Left kidney (tissue), 2 donors: ENCODE results near the gene CPNE5. TPM values are rescaled to one million over a fixed set of nuclear protein-coding genes. Genes with fewer than 3 reads are reported as not detected.

Source experiments
- DNase-seq: peaks from one replicate; pipeline ENCODE4 v3.0.0-alpha.2; 2013
- polyA plus RNA-seq: library from polyadenylated mRNA; unstranded; fragments of 120-200 nt; gene quantifications from one replicate; pipeline ENCODE4 v1.2.1, GENCODE V29; 2013; ENCODE audit not compliant: insufficient read length

Gene CPNE5
- polyA plus RNA-seq, 1 donor, result 13.2 TPM

DNA sequence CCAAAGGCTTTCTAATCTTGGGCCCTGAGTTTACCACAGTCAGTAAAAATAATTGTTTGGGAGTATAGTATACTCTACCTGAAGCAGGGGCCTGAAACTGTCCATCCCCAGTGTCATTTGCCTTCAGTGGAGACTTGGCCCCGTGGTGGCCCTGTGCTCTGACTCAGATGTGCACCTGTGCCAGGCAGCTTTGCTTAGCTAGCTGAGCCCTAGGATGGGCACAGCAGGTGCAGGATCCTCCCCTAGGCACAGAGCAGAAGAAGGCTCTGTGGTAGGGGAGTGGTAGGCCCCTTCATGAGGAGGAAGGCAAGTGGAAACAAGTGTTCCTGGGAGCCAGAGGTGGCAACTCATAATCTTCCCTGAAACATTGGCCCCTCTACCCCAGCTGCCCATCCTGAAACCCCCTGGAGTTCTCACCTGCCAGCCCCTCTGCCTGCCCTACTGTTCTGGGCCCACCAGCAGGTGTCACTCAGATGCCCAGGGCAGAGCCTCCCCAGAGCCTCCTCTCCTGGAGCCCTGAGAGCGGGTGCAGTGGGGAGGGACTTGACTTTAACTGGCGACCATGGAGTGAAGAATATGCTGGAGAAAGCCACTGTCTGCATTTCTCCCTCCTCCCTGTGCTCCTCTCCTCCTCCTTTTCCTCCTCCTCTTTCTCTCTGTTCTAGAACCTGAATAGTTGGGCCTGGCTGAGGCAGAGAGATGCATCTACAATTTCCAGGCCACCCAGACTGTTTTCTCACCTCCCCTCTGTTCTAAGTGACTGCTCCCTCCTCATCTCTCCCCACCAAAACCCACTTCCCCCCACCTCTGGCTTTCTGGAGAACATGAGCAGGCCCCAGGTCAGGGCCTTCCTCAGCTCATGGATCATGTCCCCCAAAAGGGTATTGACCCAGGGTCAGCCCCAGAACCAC is 2.9 kb downstream of the CPNE5 start:
- no peak for DNase-seq

DNA sequence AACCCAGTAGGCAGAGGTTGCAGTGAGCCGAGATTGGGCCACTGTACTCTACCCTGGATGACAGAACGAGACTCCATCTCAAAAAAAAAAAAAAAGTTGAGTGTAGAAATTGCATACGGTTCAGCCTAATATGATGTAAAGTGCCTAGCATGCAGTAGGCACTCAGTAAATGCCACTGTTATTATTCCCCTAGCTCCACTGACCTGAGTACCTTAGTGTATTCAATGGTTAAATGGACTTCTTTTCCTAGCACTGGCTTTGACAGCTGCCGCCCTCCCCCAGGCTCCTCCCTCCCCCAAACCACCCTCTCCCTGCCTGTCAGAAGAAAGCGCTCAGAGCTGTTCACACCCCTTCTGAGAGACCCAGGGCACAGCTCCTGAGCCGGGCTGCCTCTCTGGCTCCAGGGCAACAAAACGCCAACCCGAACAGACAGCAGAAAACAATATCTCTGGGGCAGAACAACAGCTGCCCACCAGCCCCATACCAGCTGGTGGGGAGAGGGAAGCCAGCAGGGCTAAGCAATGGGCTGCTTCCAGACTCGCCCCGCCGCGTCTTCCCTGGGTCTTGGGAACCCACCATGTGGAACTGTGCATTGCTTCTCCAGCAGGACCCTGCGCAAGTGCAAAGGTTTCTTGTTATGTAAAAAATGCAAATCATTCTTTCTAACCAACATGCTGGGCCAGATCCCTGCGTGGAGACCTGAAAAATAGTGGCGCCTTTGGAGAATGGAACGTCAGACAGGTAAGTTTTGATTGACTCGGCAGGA is 4.5 kb downstream of the CPNE5 start:
- no peak for DNase-seq

DNA sequence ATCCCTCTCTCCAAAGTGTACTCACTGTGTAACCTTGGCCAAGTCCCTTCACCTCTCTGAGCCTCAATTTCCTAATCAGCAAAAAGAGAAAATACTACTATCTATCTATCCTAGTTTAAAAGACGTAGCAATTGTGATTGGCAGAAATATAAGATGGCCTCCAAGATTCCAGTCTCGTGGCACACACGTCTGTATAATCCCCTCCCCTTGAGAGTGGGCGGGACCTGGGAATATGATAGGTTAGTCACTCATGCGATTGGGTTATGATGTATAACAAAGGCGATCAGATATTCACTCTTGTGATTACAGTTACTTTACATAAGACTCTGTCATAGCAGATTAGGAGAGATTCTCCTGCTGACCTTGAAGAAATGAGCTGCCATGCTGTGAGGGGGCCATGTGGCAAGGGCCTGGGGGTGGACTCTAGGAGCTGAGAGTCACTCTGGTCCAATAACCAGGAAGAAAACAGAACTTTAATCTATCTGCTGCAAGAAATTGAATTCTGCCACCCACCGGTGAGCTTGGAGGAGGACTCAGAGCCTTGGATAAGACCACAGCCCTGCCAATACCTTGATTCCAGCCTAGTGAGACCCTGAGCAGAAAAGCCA is 6.0 kb downstream of the CPNE5 start:
- no peak for DNase-seq

DNA sequence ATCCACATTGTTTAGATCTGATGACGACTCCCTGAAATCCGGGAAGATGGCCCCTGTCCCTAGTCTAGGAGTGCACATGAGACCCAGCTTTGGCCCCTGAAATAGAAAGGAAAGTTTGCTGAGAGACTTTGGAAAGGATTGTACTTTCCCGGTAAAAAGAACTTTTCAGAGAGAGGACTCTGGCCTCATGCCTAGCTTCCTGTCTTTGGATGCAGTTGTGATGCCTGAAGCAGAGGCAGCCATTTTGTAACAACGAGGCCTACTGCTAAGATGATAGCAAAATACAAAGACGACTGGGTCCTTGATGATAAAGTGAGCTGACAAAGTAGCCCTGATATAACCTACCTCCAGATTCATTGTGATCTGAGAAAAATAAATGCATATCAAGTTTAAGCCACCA is 6.9 kb downstream of the CPNE5 start:
- no peak for DNase-seq

DNA sequence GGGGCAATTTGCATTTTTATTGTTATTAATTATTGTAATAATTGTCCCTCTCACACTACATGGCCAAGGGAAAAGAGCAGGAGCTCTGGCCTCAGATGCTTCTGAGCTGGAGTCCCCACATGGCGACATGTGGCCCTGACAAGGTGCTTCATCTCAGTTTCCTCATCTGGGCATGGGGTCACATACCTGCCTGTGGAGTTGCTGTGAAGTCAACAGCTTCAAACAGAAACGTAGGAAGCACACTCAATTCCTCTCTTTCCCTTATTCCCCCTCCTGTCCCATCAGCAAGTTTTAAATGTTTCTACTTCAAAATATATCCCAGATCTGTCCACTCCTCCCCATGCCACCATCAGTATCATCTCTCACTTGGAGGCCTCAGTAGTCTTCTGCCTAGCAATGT is 8.7 kb downstream of the CPNE5 start:
- DNase-seq, result no peak

DNA sequence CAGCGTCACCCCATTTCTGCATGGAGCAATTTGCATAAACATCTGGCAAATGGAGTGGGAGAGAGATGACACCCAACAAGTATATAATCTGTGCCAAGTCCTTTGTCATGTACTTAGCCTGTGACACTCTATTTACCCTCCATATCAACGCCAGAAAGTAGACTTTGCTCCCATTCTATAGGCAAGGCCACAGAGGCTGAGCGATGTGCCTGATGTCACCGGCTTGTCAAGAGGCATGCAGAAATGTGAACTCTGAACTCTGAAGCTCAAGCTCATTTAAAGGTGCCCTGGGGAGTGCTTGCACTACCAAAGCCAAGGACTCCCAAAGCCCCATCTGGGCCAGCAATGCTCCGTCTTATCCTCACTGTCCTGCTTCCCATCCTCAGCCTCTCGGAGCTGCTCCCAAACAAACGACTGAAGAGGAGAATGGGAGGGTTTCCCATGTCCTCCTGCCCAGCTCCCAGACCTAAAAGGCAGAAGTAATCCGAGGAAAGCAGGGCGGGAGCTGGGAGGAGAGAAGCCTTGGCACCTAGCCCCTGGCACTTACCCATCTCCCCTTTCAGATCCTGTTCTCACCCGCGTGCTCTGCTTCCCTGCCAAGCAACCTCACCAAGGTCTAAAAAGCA is 9.2 kb downstream of the CPNE5 start:
- DNase-seq, result no peak

DNA sequence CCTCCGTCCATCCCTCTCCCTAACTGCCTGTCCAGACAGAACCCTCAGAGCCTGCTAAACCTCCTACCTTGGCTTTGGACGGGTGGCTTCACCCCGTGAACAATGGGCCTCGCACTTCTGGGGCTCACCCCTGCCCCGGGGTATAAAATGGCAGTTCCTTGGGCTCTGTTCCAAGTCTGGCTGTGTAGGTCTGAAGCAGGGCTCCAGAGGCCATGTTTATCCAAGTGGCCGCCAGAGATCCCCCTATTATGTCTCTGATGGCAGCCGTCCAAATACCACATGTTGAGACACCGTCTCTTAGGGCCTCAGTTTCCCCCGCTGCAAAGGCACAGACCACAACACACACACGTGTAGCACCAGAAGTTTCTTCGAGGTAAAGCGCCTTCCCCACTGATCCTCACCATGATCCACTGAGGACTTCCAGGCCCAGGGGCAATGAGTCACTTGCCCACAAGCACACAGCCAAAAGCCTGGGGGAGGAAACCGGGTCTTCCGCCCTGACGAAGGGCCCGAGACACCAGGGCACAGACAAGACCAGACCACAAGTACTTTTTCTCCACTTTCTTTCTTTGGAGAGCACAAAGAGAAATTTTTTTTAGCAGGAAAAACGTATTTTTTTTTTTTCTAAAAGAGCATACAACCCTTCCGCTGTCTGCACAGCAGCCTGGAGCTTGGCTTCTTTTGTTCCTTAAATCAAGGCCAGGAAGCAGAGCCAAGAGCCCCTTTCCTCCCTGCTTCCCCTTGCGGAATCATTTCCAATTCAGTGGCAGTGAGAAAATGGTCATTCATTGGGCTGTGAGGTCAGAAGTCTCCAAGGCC is 11.8 kb downstream of the CPNE5 start:
- no peak for DNase-seq

DNA sequence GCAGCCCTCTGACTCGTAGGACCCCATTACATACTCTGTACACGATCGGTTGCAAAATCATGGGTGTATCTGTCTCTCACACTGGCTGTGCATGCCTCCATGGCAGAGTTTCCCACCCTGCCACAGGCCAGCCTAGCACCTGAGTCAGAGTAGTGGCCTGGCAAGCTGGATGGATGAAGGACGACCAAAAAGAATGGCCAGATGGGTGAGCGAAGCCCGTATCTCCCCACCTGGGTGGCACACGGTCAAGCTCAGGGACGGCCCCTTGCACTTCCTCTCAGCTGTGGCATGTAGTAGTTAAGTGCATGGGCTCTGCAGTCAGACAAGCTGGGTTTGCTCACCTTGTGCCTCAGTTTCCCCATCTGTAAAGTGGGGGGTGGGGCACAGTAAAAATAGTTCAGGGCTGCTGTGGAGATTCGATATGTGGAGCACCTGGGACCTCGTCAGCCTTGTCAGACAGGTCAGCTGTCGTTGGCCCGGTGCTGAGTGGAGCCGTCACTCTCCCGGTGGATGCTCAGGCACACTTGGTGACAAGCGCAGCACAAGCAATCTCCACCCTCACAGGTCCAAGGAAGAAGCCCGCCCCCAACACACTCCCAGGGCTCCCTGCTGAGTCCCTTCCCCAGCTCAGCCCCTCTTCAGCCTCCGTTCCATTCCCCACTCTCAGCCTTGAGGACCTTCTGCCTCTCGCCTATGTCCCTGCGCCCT is 12.6 kb downstream of the CPNE5 start:
- DNase-seq, result no peak

DNA sequence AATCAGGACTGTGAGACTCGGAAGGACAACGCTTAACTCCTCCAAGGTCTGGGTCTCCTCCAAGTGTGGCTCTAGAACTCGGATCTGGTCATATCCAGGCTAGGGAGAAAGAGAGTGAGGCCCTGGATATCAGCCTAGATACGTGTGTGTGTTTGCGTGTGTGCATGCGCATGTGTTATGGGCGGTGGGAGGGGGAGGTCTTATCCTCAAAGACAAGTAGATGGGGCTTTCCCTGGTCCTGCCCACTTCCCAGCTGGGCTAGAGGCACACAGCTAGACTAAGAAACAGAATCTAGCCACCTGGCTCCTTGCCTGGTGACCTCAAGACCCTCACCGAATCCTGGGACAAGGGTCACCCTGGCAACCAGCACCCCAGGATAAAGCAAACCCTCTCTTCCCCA is 13.2 kb downstream of the CPNE5 start:
- no peak for DNase-seq

DNA sequence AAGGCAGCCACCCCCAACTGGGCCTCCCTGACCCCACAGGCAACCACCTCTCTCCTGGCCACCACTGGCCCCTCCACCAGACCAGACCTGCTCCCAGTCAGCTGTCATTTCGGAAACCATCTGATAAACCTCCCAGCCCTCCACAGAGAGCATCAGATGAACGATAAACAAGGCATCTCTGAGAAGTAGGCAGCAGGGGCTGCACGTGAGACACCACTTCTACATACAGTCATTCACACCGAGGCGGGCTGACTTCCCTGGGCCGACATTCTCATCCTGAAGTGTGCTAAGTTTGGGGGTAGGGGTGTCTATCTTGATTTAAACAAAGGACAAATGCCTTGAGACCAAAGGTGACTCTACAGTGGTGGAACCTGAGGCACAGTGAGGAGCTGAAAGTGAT is 13.8 kb downstream of the CPNE5 start:
- DNase-seq, result no peak

DNA sequence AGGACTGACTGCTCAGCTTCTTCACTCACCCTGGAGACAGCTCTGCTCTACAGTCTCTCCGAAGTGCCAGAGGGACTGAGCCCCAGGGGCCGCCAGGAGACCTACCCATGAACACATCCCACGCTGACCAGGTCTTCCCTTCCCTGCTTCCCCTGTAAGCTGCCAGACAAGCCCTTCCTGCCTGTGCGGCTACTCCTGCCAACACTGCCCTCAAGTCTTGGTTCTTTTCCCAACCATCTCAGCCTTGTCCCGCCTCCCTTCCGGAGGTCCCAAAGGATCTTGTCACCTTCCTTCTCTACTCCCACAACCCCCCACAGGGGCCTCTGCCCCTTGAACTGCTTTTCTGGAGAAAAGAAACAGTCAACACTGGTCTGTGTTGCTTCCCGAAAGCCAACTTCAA is 15.0 kb downstream of the CPNE5 start:
- no peak for DNase-seq

DNA sequence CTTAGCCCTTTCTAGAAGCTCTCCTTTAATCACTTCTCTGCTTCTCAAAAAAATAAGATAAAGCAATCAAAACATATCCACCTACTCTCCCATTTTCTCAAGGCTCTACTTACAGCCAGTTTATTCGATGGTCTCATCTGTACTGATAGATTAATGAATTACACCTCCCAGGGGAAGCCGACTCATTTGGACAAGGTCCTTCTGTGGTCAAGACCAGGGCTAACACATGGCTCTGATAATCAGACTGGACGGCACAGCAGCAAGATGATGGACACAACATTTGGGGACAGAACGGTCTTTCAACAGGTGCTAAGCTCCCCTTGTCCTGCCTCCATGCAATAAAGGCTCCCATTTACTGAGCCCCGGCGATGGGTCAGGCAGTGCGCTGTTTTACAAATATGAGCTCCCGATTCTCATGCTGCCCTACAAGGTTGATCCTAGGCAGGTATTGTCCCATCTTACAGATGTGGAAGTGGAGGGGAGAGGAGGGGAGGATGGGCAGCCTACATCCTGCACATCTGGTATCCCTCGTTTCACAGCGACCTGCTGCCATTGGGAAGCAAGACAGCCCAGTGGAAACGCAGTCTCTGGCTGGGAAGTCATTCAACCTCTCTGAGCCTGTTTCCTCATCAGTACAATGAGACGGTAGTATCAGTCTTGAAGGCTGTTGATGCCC is 15.7 kb downstream of the CPNE5 start:
- DNase-seq, result no peak

DNA sequence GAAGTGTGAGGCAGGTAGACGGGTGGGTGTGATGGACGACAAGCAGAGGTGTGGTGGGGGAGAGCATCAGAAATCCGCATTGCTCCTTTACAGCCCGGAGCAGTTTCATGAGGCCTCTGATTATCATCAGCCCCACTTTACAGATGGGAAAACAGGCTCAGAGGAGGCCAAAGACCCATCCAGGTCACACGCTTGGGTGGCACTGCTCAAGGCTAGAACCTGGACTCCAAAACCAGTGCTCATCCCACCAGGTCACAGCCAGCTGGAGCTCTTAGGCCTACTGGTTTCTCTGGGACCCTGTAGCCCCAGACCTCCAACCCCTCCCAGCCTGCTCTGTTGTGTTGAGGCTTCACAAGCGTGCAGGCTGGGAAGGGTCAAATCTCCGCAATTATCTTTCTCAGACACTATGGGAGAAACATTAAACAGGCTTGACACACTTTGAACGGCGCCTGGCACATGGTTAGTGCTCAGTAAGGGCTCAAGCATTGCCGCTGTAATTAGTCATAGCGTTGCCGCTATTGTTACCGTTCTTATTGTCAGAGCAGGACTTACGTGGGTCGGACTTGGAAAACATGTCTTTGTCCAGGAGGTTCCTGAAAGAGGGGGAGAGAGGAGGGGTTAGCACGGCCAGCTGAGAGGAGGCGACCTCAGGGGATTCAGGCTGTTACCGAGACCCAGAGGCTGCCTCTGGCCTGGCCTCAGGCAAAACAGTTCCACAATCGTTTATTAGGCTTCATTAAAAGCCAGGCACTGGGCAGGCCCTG is 16.6 kb downstream of the CPNE5 start:
- no peak for DNase-seq

DNA sequence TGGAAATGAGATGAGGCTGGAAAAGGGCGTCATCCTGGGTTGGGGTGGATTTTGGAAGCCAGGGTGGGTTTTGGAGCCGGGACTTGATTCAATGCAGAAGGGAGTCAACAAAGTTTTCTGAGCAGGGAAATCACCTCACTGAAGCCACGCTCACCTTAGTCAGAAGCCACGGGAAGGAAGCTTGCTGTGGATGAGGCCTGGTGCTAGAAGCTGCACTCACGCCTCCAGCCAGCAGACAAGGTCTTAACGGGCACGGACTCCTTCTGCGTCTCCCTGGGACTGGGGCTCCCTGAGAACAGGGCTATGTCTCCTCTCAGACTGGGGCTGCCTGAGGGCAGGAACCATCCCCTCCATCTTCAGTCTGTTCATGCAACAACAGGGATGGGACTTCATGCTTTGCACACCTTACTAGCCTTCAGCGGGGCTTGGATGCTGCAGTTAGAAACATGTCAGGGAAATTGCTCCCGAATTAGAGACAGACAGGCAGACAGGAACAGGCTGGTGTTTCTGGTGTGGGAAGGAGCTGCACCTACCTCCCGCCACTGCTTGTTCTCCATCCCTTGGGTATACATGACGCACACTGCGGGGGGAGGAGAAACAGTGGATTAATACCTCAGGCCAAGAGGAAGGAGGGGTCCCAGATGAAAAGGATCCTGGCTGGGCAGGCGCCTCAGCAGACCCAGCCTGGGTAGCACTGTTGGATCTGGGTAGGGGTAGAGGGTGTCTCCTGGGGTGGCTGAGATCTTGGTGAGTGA is 17.5 kb downstream of the CPNE5 start:
- DNase-seq, result no peak

DNA sequence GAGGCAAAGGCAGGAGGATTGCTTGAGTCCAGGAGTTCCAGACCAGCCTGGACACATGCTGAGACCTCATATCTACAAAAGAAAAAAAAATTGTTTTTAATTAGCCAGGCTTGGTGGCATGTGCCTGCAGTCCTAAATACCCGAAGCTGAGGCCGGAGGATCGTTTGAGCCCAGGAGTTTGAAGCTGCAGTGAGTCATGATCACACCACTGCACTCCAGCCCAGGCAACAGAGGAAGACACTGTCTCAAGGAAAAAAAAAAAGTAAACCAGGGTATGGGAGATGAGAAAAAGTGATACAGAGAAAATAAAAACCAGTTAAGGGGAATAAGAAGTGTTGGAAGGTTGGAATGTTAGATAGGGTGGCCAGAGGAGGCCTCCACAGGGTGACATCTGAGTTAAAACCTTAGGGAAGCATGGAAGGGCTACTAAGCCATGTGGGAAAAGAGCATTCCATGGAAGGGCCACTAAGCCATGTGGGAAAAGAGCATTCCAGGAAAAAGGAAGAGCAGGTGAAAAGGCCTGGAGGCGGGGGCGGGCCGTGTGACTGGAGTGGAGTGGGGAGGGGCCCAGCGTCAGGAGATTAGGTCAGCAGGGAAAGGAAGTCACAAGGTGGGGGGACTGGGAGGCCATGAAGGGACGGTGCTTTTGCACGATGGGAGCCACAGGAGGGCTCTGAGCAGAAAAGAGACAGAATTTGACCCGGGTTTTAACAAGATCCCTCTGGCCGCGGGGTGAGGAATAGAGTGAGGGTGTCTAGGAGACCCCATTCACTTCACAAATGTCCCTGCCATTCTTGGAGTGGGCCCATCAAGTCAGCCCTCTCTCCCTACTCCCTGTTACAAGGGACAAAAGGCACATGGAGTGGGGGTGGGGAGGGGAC is 18.3 kb downstream of the CPNE5 start:
- no peak for DNase-seq

DNA sequence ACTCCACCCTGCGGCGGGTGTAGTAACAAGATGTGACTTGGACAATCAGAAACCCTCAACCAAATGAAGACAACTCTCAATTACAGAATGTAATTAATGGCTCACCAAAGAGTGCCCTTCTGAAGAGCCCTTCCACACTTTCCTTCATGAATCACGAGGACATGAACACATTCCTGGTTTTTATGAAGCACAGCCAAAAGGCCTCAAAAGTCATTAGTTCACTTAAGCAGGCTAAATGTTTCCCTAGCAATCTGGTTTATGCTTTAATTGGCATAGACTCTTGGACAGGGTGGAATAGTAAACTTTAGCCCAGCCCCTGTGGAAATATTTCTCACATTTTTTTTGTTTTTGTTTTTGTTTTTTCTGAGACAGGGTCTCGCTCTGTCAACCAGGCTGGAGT is 20.5 kb downstream of the CPNE5 start:
- no peak for DNase-seq

DNA sequence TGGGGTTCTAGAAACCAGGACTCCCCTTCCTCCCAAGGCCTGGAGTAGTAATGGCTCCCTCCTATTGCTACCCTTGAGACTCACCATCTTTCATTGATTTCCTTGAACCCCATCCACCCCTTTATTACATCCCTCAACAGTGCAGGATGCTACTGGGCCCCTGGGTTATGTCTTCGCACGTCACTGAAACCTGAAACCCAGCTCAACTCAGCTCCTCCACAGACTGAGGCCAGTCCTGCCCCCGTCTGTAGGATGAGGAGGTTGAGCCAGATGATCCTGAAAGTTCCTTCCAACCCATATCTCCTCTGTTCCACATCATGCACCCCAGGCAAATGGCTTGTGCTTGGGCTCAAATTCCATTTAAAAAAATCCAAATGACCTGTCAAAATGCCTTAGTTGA is 21.4 kb downstream of the CPNE5 start:
- DNase-seq, result no peak
